ENCODE measurements around the gene ZNF544.
"Not testable (repeated sequence)": the region's sequence is repeated elsewhere in the genome, so short reads cannot be mapped to it uniquely, and the experiment has no call there.

ZNF544 gene

GRCh38 chr19:58252102-58252685 lies 23.5 kb downstream of the ZNF544 start:
- no peak for DNase-seq (ENCODE audit: low spot score)

- not testable (repeated sequence) for DNase-seq (ENCODE audit: low spot score)
Observed at GRCh38 chr19:58258259-58258658, 29.5 kb downstream of the ZNF544 start.

- DNase-seq (ENCODE audit: low spot score), result no peak
Observed at GRCh38 chr19:58261600-58261967, 32.9 kb downstream of the ZNF544 start.

- DNase-seq (ENCODE audit: low spot score), result no peak
Observed at GRCh38 chr19:58261968-58262921, 33.5 kb downstream of the ZNF544 start.

GRCh38 chr19:58262922-58263296 lies 34.2 kb downstream of the ZNF544 start:
- no peak for DNase-seq (ENCODE audit: low spot score)

- DNase-seq (ENCODE audit: low spot score), result no peak
Observed at GRCh38 chr19:58265100-58265499, 36.4 kb downstream of the ZNF544 start.

GRCh38 chr19:58268344-58268743 lies 39.6 kb downstream of the ZNF544 start:
- DNase-seq (ENCODE audit: low spot score), result no peak

GRCh38 chr19:58274771-58275201 lies 46.1 kb downstream of the ZNF544 start:
- DNase-seq (ENCODE audit: low spot score), result no peak

GRCh38 chr19:58275564-58275963 lies 46.9 kb downstream of the ZNF544 start:
- no peak for DNase-seq (ENCODE audit: low spot score)

- DNase-seq (ENCODE audit: low spot score), result no peak
Observed at GRCh38 chr19:58277197-58277596, 48.5 kb downstream of the ZNF544 start.

GRCh38 chr19:58277748-58278540 lies 49.2 kb downstream of the ZNF544 start:
- DNase-seq (ENCODE audit: low spot score), result no peak

- DNase-seq (ENCODE audit: low spot score), result peak; percentile 96
Observed at GRCh38 chr19:58278541-58279041, 49.9 kb downstream of the ZNF544 start, which contains the start of gene ZNF8. ZNF8 (plus strand) TSS chr19:58278955; CDS start chr19:58279082, 127 bp downstream.

- DNase-seq (ENCODE audit: low spot score), result peak; percentile 52
Observed at GRCh38 chr19:58279042-58279924, 50.6 kb downstream of the ZNF544 start.

- DNase-seq (ENCODE audit: low spot score), result no peak
Observed at GRCh38 chr19:58279925-58280316, 51.2 kb downstream of the ZNF544 start.

- DNase-seq (ENCODE audit: low spot score), result no peak
Observed at GRCh38 chr19:58284199-58284598, 55.5 kb downstream of the ZNF544 start.

GRCh38 chr19:58291943-58292342 lies 63.2 kb downstream of the ZNF544 start:
- no peak for DNase-seq (ENCODE audit: low spot score)

GRCh38 chr19:58294743-58295374 lies 66.1 kb downstream of the ZNF544 start:
- no peak for DNase-seq (ENCODE audit: low spot score)

- DNase-seq (ENCODE audit: low spot score), result no peak
Observed at GRCh38 chr19:58296104-58296503, 67.4 kb downstream of the ZNF544 start.

GRCh38 chr19:58300620-58301019 lies 71.9 kb downstream of the ZNF544 start:
- DNase-seq (ENCODE audit: low spot score), result no peak

- no peak for DNase-seq (ENCODE audit: low spot score)
Observed at GRCh38 chr19:58304255-58304654, 75.5 kb downstream of the ZNF544 start.

GRCh38 chr19:58304748-58305064 lies 76.0 kb downstream of the ZNF544 start:
- no peak for DNase-seq (ENCODE audit: low spot score)

Data from putamen (tissue), 1 donor.